Pulmonary artery endothelial cell (primary cell): ENCODE data around the gene RUBCNL. TPM values are rescaled to one million over a fixed set of nuclear protein-coding genes. Genes with fewer than 3 reads are reported as not detected.
"Not testable (repeated sequence)": the region's sequence is repeated elsewhere in the genome, so short reads cannot be mapped to it uniquely, and the experiment has no call there.

Source experiments
- DNase-seq: peaks from one replicate; pipeline ENCODE4 v3.0.0-alpha.2; 2011; ENCODE audit warnings: low read depth, low spot score
- total RNA-seq: library from RNA; depleted of rRNA; stranded (reverse); fragments of >200 nt; gene quantifications from 2 replicates; pipeline ENCODE4 v1.2.3, GENCODE V29; 2014

RUBCNL gene
- total RNA-seq, 1 donor from 2014 or later = not detected

DNA sequence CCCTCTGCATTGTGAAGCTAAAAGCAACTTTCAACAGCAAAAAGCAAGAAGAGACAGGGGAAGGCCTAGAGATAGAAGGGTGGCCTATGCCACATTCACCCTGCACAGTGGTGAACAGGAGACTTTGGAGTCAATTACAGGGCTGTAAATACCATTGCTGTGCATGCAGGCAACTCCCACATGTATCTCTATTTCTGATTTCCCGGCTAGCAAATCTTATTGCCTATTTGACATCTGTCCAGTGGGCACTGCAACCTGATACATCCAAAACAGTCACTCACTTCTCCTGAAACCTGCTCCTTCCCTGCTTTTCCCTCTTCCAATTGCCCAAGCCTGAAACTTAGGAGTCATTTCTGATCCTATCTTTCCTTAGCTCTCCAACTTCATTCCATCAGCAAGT lies 13.4 kb downstream of the RUBCNL start:
- no peak for DNase-seq

DNA sequence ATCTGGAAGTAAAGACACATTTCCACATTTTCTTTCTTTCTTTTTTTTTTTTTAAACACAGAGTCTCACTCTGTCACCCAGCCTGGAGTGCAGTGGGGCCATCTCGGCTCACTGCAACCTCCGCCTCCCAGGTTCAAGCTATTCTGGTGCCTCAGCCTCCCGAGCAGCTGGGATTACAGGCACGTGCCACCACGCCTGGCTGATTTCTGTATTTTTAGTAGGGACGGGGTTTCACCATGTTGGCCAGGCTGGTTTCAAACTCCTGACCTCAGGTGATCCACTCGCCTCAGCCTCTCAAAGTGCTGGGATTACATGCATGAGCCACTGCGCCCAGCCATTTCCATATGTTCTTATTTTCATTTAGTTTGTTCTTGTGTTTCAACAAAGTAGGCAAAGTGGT lies 14.1 kb downstream of the RUBCNL start:
- not testable (repeated sequence) for DNase-seq

DNA sequence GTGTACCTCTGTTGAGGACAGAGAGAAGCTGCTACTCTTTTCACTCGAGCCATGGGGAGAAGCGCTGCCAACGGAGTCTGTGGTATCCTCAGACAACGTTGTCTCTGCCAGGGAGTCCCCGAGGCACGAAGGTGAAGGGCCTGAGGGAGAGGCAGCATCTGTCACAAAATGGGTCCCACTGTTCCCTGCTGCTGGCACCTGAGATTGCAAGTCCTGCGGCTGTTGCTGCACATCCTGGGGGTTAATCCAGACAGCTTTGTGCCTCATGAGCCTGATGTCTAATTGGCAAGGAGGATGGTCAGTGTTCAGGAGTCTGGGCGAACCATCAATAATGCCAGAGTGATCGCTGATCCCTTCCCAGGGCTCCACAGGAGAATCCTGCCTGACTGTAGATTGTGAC lies 15.0 kb downstream of the RUBCNL start:
- no peak for DNase-seq

- DNase-seq = no peak
Measured at GRCh38 chr13:46369506-46370277, 17.4 kb downstream of the RUBCNL start.

DNA sequence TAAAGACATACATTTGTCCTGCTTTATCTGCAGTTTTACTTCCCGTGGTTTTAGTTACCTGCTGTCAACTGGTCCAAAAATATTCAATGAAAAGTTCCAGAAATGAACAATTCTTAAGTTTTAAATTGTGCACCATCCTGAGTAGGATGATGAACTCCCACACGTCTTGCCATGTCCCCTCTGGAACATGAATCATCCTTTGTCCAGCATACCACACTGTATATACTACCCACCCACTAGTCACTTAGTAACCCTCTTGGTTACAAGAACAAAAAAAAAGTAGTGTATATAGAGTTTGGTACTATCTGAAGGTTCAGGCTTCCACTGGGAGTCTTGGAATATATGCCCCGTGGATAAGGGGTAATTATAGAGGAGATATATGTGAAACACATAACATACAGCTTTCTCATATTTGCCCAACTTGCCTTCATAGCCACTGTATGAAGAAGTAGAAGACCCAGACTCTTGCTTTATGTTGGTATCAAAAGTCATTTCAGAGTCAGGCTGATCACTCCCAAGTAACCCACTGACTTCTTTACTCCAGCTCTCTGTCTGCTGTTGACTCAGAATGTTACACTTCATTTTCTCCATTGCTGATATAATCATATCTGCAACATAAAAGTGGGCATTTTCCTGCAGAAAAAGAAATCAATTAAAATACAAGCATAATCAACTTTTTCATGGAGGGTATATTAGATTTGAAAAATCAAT lies 19.3 kb downstream of the RUBCNL start:
- DNase-seq = no peak

- DNase-seq = no peak
Measured at GRCh38 chr13:46361276-46361934, 25.6 kb downstream of the RUBCNL start.

GRCh38 chr13:46360604-46361003 lies 26.4 kb downstream of the RUBCNL start:
- DNase-seq = no peak

- DNase-seq = no peak
Measured at GRCh38 chr13:46359714-46360113, 27.3 kb downstream of the RUBCNL start.

DNA sequence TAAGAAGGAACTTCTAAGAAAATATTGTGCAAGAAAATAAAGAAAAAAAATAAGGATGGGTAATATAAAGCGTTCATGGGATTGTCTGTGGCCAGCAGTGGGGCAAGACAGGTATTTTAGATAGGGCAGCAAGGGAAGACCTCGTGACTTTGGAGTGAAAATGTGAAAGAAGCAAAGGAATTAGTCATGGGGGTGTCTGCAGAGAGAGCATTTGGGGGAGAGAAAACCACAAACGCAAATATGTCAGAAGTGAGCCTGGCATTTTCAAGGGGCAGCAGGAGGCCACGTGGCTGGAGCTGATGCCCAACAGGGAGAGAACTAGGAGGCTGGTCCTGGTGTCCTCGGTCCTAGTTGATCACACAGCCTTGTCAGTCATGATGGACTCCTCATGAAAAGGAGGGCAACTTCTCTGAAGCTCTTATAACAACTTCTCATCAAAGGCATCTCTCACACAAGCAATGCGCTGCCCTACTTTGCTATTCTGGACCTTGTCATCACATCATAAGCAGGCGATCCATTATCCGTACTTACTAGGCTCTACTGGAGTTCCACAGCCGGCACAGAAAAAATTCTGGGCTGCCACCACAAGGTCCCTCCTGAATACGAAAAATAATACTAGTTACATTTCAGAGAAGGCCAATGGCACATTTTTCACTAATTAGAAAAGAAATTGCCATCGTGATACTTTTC lies 31.0 kb downstream of the RUBCNL start:
- no peak for DNase-seq

- no peak for DNase-seq
Measured at GRCh38 chr13:46355088-46355468, 32.0 kb downstream of the RUBCNL start.

DNA sequence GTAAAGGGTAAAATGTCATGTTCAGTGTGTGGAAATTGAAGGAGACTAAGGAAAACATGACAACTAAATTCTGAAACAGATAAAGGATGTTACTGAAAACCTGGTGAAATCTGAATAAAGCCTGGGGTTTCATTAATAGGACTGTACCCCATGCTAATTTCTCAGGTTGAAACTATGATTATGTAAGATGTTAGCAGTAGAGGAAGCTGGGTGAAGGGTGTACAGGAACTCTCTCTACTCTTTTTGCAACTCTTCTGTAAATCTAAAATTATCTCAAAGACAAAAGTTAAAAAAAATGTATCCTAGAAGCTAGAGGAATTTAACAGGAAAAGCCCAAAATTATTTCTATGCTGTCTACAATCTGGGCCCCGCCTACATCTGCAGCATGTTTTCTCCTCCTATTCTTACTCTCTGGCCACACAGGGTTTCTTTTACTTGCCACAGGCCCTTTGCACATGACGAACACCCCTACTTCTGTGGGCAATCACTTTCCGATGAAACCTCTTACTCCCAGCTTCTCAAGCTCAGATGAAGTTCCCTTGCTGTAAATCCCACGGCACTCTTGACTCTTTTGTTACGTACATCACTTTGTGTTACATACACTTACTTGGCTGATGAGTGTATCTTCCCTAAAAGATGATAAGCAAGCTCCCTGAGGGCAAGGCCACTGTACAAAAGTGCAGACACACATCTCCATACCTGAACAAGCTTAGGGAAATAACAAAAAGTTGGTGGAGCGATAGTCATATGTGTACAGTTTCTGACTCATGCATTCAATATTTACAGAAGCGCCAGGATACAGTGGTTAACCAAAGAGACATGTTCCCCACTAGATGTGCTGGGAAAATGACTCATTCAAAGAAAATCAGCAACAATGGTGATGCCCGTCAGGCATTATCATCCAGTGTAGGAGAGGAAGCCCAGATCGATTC lies 32.6 kb downstream of the RUBCNL start:
- DNase-seq = peak; percentile 22

GRCh38 chr13:46352805-46353204 lies 34.2 kb downstream of the RUBCNL start:
- no peak for DNase-seq

GRCh38 chr13:46350003-46350402 lies 37.0 kb downstream of the RUBCNL start:
- no peak for DNase-seq

- no peak for DNase-seq
Measured at GRCh38 chr13:46348961-46349360, 38.1 kb downstream of the RUBCNL start.

DNA sequence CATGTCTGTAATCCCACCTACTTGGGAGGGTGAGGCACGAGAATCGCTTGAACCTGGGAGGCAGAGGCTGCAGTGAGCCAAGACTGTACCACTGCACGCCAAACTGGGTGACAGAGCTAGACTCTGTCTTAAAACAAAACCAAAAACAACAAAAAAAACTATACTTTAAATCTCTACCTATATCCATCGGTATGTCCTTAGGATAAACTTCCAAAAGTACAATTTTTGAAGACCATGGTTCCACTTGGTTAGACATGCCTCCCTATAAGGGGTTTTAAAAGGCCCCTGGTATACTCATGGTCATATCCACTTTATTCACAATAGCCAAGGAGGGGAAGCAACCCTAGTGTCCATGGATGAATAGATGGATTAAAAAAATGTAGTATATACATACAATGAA lies 39.8 kb downstream of the RUBCNL start:
- DNase-seq = no peak

DNA sequence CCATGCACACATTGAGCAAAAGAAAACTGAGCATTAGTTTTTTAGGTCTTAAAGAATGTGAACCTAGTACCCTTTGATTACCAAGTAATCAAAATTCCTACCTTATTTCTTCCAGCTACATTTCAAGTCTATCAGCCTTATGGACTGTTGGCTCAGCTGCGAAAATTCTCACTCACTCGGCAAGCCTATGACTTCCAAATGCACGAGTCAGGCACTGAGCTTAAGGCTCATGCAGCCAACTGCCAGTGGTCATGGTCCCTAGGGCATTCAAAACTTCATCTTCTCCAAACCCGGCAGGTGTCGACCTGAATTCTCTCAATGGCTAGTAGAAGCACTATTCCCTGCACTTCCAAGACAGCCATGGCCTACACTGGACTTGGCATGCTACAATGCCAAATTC lies 41.2 kb downstream of the RUBCNL start:
- DNase-seq = no peak

- DNase-seq = no peak
Measured at GRCh38 chr13:46345398-46345797, 41.7 kb downstream of the RUBCNL start.

DNA sequence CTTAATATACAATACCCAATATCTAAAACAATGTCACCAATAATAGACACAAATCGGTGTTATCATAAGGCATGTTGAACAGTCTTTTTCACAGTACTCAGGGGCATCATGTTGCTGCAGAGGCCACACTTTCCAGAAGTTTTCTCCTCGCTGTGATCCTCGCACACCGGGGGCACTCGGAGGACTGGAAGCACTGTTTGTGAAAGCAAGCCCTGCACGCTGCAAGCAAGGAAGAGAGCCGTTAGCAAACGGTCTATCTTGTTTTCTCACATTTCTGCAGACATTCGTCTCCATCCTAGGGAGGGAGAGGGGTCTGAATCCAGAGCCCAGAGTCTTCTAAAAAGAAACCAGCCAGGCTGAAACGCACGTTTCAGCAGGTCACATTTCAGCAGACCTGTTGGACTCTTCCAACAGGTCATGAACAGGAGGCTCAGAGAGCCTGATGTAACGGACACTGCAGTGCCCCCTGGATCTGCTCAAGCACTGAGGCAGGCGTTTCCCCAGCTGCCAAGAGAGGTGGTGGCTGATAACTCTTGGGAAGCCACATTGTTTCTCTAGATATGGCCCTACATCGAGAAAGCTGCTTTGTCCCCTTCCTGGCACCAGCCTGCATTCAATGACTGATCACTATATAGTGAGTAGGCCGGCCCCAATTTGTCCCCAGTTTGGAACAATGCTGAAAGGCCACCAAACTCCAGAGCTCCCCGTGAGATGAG lies 43.6 kb downstream of the RUBCNL start:
- no peak for DNase-seq

DNA sequence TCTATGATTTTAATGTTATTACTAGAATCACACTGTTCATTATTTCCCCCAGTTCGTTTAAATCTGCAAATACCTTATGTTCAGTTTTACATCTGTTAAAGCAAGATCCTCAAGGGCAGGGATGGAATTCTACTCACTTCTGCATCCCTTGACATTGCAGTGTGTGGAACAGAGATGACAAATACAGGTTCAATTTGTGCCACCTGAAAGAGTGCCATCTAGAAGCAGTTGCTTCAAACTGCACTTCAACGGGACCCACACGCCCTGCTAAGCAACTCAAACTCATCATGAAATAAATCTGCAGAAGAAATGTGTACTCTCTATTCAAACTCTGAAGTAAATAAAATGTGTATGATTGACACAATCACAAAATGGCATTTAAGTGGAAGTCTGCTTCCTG lies 44.5 kb downstream of the RUBCNL start:
- no peak for DNase-seq

DNA sequence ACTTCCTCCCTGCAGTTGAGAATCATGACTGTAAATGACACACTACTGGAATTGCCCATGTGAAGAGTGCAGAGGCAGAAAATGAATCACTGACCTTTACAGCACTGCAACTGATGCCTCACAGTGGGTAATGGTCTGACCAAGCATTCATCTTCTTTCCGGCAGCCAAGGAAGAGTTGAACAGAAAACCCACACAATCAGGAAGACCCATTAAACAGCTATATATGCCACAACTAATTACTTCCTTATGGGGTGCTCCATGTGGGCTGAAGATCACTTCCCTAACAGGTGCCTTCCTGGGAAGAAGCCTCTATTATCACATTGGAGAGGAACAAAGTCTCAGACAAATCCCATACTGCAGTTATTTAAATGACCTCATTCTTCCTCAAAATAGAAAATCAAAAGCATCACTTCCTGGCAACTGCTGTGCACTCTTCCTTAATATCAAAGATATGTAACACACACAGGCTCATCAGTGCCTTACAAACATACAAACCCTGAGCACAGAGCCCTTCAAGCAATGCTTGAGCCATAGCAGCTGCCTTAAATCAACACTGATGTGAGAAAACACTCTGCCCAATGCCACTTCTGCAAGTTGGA lies 45.8 kb downstream of the RUBCNL start:
- no peak for DNase-seq
